ENCODE measurements around the gene FUZ. TPM values are rescaled to one million over a fixed set of nuclear protein-coding genes. Genes with fewer than 3 reads are reported as not detected.

Gene FUZ
- total and polyA plus RNA-seq, 2 experiments from 2014 or later, result 11.7 to 21.1 TPM

DNA sequence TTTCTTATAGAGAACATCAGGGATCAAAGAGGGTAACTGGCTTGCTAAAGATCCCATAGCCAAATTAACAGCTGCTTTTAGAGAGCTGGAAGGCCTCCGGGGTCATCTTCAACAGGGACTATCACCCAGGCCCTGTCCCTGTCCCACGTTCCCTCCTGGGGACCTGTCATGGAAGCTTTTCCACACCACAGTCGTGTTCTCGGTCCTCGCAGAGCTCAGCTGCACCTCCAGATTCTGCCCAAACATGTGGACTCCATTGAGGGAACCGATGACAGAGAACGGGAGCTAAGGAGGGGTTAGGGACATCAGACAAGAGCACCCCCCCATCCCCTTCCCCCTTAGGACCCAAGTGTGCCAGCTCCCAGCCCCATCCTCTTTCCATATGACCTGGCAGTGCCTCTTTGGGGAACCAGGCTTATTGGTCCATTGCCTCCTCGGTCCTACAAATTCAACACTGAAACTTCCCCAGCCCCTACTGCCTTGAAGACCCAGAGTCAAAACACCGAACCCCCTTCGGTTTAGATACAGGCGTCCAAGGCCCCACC, 568 bp downstream of the FUZ start:
- peak overlapping the region; percentile 84 for H3K9ac ChIP-seq
- no peaks in the 10 kb centered on the region for H3K27me3 ChIP-seq (replicated peaks; ENCODE audit: insufficient read depth)
- TF ChIP-seq EZH2phosphoT487 (IDR thresholded peaks at IDR 0.05; ENCODE audit: insufficient read depth, low read depth) (no peak), EZH2 (IDR thresholded peaks at IDR 0.05; ENCODE audit: insufficient read depth, poor library complexity, severe bottlenecking) (no peak)
- no peaks in the 10 kb centered on the region for H3K79me2 ChIP-seq (ENCODE audit: insufficient read depth)
- in situ Hi-C loops (cut with MboI), result no loop called here
- no peaks in the 10 kb centered on the region for H4K20me1 ChIP-seq (ENCODE audit: insufficient read depth)
- no peak for DNase-seq
- H2AFZ ChIP-seq, result peak overlapping the region; percentile 73
- H3K4me3 ChIP-seq, result peak overlapping the region; percentile 76
- peak overlapping the region; percentile 83 for H3K27ac ChIP-seq
- no peaks in the 10 kb centered on the region for H3K9me2 ChIP-seq (ENCODE audit: insufficient read depth)
- no peaks in the 10 kb centered on the region for H3K9me3 ChIP-seq (ENCODE audit: low read depth)
- peaks cover 14% of the 10 kb centered on the region for H3K4me1 ChIP-seq (ENCODE audit: insufficient read depth)
- peaks cover 11% of the 10 kb centered on the region; the same call in 1 of the 2 replicates for H3F3A ChIP-seq (ENCODE audit: insufficient read depth)
- H3K36me3 ChIP-seq (ENCODE audit: low read depth), result 0 out of 2 replicates have a peak, but pooled peaks cover 2% of the 10 kb centered on the region
- WGBS, 2 experiments (ENCODE audit: low coverage in 1 of 2, low lambda C conversion rate in 2 of 2, missing lambda C conversion rate in 2 of 2), result 26 to 28% methylated on average over 11 of the region's 11 CpGs
- H3K4me2 ChIP-seq (ENCODE audit: unreplicated experiment), result peak overlapping the region; percentile 84

- no peak overlapping the region for H3K27ac ChIP-seq
- no peaks in the 10 kb centered on the region for H3K79me2 ChIP-seq (ENCODE audit: insufficient read depth)
- 0 out of 2 replicates have a peak, but pooled peaks cover 4% of the 10 kb centered on the region for H3K36me3 ChIP-seq (ENCODE audit: low read depth)
- H3K4me1 ChIP-seq (ENCODE audit: insufficient read depth), result peaks cover 14% of the 10 kb centered on the region
- no peak overlapping the region for H3K4me3 ChIP-seq
- DNase-seq, result no peak
- H3F3A ChIP-seq (ENCODE audit: insufficient read depth), result peaks cover 11% of the 10 kb centered on the region; the same call in 1 of the 2 replicates
- H4K20me1 ChIP-seq (ENCODE audit: insufficient read depth), result no peaks in the 10 kb centered on the region
- no peak overlapping the region for H3K4me2 ChIP-seq (ENCODE audit: unreplicated experiment)
- H2AFZ ChIP-seq, result no peak overlapping the region
- H3K27me3 ChIP-seq (replicated peaks; ENCODE audit: insufficient read depth), result no peaks in the 10 kb centered on the region
- no peaks in the 10 kb centered on the region for H3K9me3 ChIP-seq (ENCODE audit: low read depth)
- no peaks in the 10 kb centered on the region for H3K9me2 ChIP-seq (ENCODE audit: insufficient read depth)
- H3K9ac ChIP-seq, result no peak overlapping the region
- TF ChIP-seq EZH2 (IDR thresholded peaks at IDR 0.05; ENCODE audit: insufficient read depth, poor library complexity, severe bottlenecking), result no peak
- TF ChIP-seq EZH2phosphoT487 (IDR thresholded peaks at IDR 0.05; ENCODE audit: insufficient read depth, low read depth), result no peak
- in situ Hi-C loops (cut with MboI), result no loop called here
- WGBS, 2 experiments (ENCODE audit: low coverage in 1 of 2, low lambda C conversion rate in 2 of 2, missing lambda C conversion rate in 2 of 2), result 98% methylated on average over 6 of the region's 6 CpGs
Measured at GRCh38 chr19:49811328-49811727, 1.8 kb downstream of the FUZ start.

DNA sequence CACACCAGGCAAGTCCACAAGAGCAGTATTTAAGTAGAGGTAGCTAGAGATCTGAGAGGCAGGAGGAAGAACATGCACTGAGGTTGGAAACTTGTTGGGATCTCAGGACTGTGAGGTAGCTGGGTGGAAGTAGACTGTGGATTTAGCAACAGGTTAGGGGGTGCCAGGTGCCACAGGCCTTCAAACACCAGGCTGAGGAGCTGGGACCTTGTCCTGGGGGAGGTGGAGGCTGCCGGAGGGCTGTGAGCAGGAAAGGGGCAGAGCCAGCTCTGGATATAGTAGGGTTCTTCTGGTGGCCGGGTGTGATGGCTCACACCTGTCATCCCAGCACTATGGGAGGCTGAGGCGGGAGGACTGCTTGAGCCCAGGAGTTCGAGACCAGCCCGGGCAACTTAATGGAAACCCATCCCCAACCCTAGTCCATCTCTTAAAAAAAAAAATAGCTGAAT, 3.1 kb downstream of the FUZ start:
- in situ Hi-C loops (cut with MboI), result no loop called here
- peaks cover 11% of the 10 kb centered on the region; the same call in 1 of the 2 replicates for H3F3A ChIP-seq (ENCODE audit: insufficient read depth)
- 93 to 94% methylated on average over 5 of the region's 5 CpGs for WGBS, 2 experiments (ENCODE audit: low coverage in 1 of 2, low lambda C conversion rate in 2 of 2, missing lambda C conversion rate in 2 of 2)
- peak overlapping the region; percentile 71 for H2AFZ ChIP-seq
- H3K4me2 ChIP-seq (ENCODE audit: unreplicated experiment), result peak overlapping the region; percentile 88
- DNase-seq, result no peak
- H4K20me1 ChIP-seq (ENCODE audit: insufficient read depth), result no peaks in the 10 kb centered on the region
- H3K27ac ChIP-seq, result no peak overlapping the region
- no peaks in the 10 kb centered on the region for H3K27me3 ChIP-seq (replicated peaks; ENCODE audit: insufficient read depth)
- peak overlapping the region; percentile 76; the same call in 1 of the 2 replicates for H3K4me3 ChIP-seq
- TF ChIP-seq EZH2phosphoT487 (IDR thresholded peaks at IDR 0.05; ENCODE audit: insufficient read depth, low read depth) (no peak), EZH2 (IDR thresholded peaks at IDR 0.05; ENCODE audit: insufficient read depth, poor library complexity, severe bottlenecking) (no peak)
- H3K4me1 ChIP-seq (ENCODE audit: insufficient read depth), result peaks cover 14% of the 10 kb centered on the region
- H3K9ac ChIP-seq, result peak overlapping the region; percentile 72
- H3K9me2 ChIP-seq (ENCODE audit: insufficient read depth), result no peaks in the 10 kb centered on the region
- H3K9me3 ChIP-seq (ENCODE audit: low read depth), result no peaks in the 10 kb centered on the region
- peaks cover 4% of the 10 kb centered on the region; the same call in 1 of the 2 replicates for H3K36me3 ChIP-seq (ENCODE audit: low read depth)
- no peaks in the 10 kb centered on the region for H3K79me2 ChIP-seq (ENCODE audit: insufficient read depth)

DNA sequence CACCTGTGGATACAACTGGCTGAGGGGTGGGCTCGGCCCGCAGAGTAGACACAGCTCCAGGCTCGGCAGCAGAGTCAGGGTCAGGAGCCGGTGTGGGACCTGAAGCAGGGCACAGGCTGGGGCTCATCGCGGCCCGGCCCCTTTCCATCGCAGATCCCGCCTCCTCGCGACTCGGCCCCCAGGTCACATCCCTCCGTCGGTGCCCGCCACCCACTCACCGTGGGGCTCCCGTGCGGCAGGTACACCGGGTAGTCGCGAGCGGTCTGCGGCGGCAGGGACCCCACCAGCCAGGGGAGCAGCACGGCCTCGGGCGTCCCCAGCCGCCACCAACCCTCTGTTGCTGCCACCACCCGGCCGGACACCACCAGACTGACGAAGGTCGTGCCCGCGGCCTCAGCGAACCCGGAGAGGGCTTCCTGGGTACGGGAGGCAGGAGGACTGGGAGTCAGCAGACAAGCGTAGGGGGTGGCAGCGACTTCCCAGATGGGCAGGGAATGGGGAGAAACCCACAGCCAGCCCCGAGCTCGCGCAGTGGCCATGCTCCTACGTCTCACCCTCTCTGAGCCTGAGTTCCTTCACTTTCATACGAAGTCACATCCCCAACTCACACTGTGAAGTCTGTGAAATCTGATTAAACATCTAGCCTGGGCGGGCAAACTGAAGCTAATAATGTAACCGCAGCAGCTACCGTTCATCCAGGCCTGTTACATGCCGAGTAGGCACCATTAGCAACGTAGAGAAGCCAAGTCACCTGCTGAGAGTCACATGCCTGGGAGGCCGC, 3.7 kb downstream of the FUZ start:
- H3K27ac ChIP-seq, result no peak overlapping the region
- peak overlapping the region; percentile 72 for H3K9ac ChIP-seq
- 5 to 6% methylated on average over 46 to 50 of the region's 50 CpGs for WGBS, 2 experiments (ENCODE audit: low coverage in 1 of 2, low lambda C conversion rate in 2 of 2, missing lambda C conversion rate in 2 of 2)

More for the DNA sequence above, 3.7 kb downstream of the FUZ start:
- Histone ChIP-seq H3K4me2 (ENCODE audit: unreplicated experiment) (peak overlapping the region; percentile 88), H3K79me2 (ENCODE audit: insufficient read depth) (no peaks in the 10 kb centered on the region), H3K27me3 (replicated peaks; ENCODE audit: insufficient read depth) (no peaks in the 10 kb centered on the region), H3K9me3 (ENCODE audit: low read depth) (no peaks in the 10 kb centered on the region), H3K36me3 (ENCODE audit: low read depth) (peaks cover 4% of the 10 kb centered on the region; the same call in 1 of the 2 replicates), H3F3A (ENCODE audit: insufficient read depth) (peaks cover 11% of the 10 kb centered on the region; the same call in 1 of the 2 replicates), H2AFZ (peak overlapping the region; percentile 71), H3K9me2 (ENCODE audit: insufficient read depth) (no peaks in the 10 kb centered on the region), H3K4me3 (peak overlapping the region; percentile 76), H3K4me1 (ENCODE audit: insufficient read depth) (peaks cover 12% of the 10 kb centered on the region), H4K20me1 (ENCODE audit: insufficient read depth) (no peaks in the 10 kb centered on the region)
- in situ Hi-C loops (cut with MboI), result no loop called here
- peak; percentile 62 for DNase-seq
- TF ChIP-seq EZH2phosphoT487 (IDR thresholded peaks at IDR 0.05; ENCODE audit: insufficient read depth, low read depth) (no peak), EZH2 (IDR thresholded peaks at IDR 0.05; ENCODE audit: insufficient read depth, poor library complexity, severe bottlenecking) (no peak)

Measured in GM23248 (cell line).